RPMI8226 (cell line): ENCODE measurements around the gene HLF.

Source experiments
- DNase-seq: peaks from one replicate; pipeline ENCODE4 v3.0.0-alpha.2; 2015

Gene HLF

GRCh38 chr17:55332296-55333041 is 67.7 kb downstream of the HLF start:
- peak; percentile 80 for DNase-seq

GRCh38 chr17:55334285-55334684 is 69.5 kb downstream of the HLF start:
- no peak for DNase-seq

GRCh38 chr17:55334881-55335540 is 70.3 kb downstream of the HLF start:
- no peak for DNase-seq

GRCh38 chr17:55335625-55336024 is 70.9 kb downstream of the HLF start:
- DNase-seq = no peak

- no peak for DNase-seq
Measured at GRCh38 chr17:55336426-55336825, 71.7 kb downstream of the HLF start.

GRCh38 chr17:55340176-55340575 is 75.4 kb downstream of the HLF start:
- DNase-seq = no peak

- DNase-seq = no peak
Measured at GRCh38 chr17:55340686-55341085, 75.9 kb downstream of the HLF start.

GRCh38 chr17:55341432-55341831 is 76.7 kb downstream of the HLF start:
- no peak for DNase-seq

GRCh38 chr17:55342800-55343585 is 78.2 kb downstream of the HLF start:
- DNase-seq = no peak

- no peak for DNase-seq
Measured at GRCh38 chr17:55343900-55344513, 79.2 kb downstream of the HLF start.

GRCh38 chr17:55344514-55344997 is 79.8 kb downstream of the HLF start:
- DNase-seq = no peak

GRCh38 chr17:55345132-55345531 is 80.4 kb downstream of the HLF start:
- DNase-seq = no peak

- DNase-seq = no peak
Measured at GRCh38 chr17:55346658-55347057, 81.9 kb downstream of the HLF start.

GRCh38 chr17:55347341-55347740 is 82.6 kb downstream of the HLF start:
- DNase-seq = no peak

- peak; percentile 51 for DNase-seq
Measured at GRCh38 chr17:55348749-55349354, 84.1 kb downstream of the HLF start.

- DNase-seq = no peak
Measured at GRCh38 chr17:55350825-55351205, 86.1 kb downstream of the HLF start.

- no peak for DNase-seq
Measured at GRCh38 chr17:55351226-55351625, 86.5 kb downstream of the HLF start.

GRCh38 chr17:55354010-55354409 is 89.2 kb downstream of the HLF start:
- no peak for DNase-seq

GRCh38 chr17:55354941-55355340 is 90.2 kb downstream of the HLF start:
- DNase-seq = no peak

GRCh38 chr17:55356434-55357328 is 91.9 kb downstream of the HLF start:
- DNase-seq = peak; percentile 77

- no peak for DNase-seq
Measured at GRCh38 chr17:55360971-55361370, 96.2 kb downstream of the HLF start.

- no peak for DNase-seq
Measured at GRCh38 chr17:55363033-55363432, 98.3 kb downstream of the HLF start.
